Measurements from ENCODE around the gene MSTO1.
"Not testable (repeated sequence)": the region's sequence is repeated elsewhere in the genome, so short reads cannot be mapped to it uniquely, and the experiment has no call there.

MSTO1 gene

DNA sequence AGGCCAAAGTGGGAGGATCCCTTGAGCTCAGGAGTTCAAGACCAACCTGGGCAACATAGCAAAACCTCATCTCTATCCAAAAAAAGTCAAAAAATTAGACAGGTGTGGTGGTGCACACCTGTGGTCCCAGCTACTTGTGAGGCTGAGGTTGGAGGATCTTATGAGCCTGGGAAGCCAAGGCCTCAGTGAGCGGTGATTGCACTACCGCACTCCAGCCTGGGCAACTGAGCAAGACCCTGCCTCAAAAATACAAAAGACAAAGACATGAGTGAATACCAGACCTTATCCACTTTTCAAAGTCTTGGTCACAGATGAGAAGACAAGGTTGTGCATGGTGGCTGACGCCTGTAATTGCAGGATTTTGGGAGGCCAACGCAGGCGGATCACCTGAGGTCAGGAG, 13.2 kb upstream of the MSTO1 start:
- H3K4me3 ChIP-seq (replicated peaks; ENCODE audit: insufficient read depth, low read length), result no peak overlapping the region
- H3K27me3 ChIP-seq (ENCODE audit: insufficient read depth, poor library complexity, severe bottlenecking), result no peaks in the 10 kb centered on the region
- no peak for DNase-seq (ENCODE audit: low read depth in 1 of 2, low spot score in 1 of 2)
- TF ChIP-seq, protein P1, sequence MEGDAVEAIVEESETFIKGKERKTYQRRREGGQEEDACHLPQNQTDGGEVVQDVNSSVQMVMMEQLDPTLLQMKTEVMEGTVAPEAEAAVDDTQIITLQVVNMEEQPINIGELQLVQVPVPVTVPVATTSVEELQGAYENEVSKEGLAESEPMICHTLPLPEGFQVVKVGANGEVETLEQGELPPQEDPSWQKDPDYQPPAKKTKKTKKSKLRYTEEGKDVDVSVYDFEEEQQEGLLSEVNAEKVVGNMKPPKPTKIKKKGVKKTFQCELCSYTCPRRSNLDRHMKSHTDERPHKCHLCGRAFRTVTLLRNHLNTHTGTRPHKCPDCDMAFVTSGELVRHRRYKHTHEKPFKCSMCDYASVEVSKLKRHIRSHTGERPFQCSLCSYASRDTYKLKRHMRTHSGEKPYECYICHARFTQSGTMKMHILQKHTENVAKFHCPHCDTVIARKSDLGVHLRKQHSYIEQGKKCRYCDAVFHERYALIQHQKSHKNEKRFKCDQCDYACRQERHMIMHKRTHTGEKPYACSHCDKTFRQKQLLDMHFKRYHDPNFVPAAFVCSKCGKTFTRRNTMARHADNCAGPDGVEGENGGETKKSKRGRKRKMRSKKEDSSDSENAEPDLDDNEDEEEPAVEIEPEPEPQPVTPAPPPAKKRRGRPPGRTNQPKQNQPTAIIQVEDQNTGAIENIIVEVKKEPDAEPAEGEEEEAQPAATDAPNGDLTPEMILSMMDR (IDR thresholded peaks at IDR 0.05; ENCODE audit: insufficient read depth, low read length), result no peak
- TF ChIP-seq, protein P2, sequence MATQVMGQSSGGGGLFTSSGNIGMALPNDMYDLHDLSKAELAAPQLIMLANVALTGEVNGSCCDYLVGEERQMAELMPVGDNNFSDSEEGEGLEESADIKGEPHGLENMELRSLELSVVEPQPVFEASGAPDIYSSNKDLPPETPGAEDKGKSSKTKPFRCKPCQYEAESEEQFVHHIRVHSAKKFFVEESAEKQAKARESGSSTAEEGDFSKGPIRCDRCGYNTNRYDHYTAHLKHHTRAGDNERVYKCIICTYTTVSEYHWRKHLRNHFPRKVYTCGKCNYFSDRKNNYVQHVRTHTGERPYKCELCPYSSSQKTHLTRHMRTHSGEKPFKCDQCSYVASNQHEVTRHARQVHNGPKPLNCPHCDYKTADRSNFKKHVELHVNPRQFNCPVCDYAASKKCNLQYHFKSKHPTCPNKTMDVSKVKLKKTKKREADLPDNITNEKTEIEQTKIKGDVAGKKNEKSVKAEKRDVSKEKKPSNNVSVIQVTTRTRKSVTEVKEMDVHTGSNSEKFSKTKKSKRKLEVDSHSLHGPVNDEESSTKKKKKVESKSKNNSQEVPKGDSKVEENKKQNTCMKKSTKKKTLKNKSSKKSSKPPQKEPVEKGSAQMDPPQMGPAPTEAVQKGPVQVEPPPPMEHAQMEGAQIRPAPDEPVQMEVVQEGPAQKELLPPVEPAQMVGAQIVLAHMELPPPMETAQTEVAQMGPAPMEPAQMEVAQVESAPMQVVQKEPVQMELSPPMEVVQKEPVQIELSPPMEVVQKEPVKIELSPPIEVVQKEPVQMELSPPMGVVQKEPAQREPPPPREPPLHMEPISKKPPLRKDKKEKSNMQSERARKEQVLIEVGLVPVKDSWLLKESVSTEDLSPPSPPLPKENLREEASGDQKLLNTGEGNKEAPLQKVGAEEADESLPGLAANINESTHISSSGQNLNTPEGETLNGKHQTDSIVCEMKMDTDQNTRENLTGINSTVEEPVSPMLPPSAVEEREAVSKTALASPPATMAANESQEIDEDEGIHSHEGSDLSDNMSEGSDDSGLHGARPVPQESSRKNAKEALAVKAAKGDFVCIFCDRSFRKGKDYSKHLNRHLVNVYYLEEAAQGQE (IDR thresholded peaks at IDR 0.05; ENCODE audit: insufficient replicate concordance, low read depth), result no peak
- TF ChIP-seq GABPA (IDR thresholded peaks at IDR 0.05; ENCODE audit: low read depth) (no peak), SPI1 (IDR thresholded peaks at IDR 0.05; ENCODE audit: borderline replicate concordance, low read depth) (no peak), POLR2AphosphoS5 (IDR thresholded peaks at IDR 0.05; ENCODE audit: low read depth) (no peak)
- H3K27ac ChIP-seq (replicated peaks), result no peak overlapping the region

DNA sequence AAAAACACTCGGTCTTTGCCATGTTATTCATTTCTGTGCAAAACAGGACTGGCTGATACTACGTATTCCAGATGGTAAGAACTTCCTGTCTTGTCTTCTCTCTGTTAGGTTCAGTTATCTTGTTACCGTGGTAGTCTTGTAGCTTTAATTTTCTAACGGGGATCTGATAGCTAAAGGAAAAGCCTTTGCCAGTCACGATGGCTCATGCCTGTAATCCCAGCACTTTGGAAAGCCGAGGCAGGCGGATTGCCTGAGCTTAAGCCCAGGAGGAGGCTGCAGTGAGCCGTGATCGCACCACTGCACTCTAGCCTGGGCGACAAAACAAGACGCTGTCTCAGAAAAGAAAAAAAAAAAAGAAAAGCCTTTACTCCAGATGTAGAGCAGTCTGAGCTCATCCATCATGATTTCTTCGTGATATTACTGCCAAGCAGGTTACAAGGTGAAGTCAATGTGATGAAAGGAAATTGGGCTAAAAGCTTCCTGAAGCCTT, 11.1 kb upstream of the MSTO1 start:
- no peak for DNase-seq (ENCODE audit: low read depth in 1 of 2, low spot score in 1 of 2)
- H3K4me3 ChIP-seq (replicated peaks; ENCODE audit: insufficient read depth, low read length), result no peak overlapping the region
- no peak for TF ChIP-seq POLR2AphosphoS5 (IDR thresholded peaks at IDR 0.05; ENCODE audit: low read depth)
- TF ChIP-seq, protein P2 (IDR thresholded peaks at IDR 0.05; ENCODE audit: insufficient replicate concordance, low read depth), result no peak
- TF ChIP-seq GABPA (IDR thresholded peaks at IDR 0.05; ENCODE audit: low read depth), result no peak
- TF ChIP-seq, protein P1 (IDR thresholded peaks at IDR 0.05; ENCODE audit: insufficient read depth, low read length), result no peak
- TF ChIP-seq SPI1 (IDR thresholded peaks at IDR 0.05; ENCODE audit: borderline replicate concordance, low read depth), result no peak
- H3K27ac ChIP-seq (replicated peaks), result no peak overlapping the region
- no peaks in the 10 kb centered on the region for H3K27me3 ChIP-seq (ENCODE audit: insufficient read depth, poor library complexity, severe bottlenecking)

DNA sequence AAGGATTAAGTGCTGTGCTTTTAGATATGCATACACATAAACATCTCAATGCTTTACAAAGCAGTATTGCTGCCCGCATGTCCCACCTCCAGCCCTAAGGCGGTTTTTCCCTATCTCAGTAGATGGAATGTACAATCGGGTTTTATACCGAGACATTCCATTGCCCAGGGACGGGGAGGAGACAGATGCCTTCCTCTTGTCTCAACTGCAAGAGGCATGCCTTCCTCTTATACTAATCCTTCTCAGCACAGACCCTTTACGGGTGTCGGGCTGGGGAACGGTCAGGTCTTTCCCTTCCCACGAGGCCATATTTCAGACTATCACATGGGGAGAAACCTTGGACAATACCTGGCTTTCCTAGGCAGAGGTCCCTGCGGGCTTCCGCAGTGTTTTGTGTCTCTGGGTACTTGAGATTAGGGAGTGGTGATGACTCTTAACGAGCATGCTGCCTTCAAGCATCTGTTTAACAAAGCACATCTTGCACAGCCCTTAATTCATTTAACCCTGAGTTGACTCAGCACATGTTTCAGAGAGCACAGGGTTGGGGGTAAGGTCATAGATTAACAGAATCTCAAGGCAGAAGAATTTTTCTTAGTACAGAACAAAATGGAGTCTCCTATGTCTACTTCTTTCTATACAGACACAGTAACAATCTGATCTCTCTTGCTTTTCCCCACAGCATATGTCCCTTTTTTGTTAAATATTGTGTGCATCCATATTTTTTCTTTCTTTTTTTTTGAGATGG, 10.0 kb upstream of the MSTO1 start:
- not testable (repeated sequence) for H3K27me3 ChIP-seq (ENCODE audit: insufficient read depth, poor library complexity, severe bottlenecking); H3K27ac ChIP-seq (replicated peaks); DNase-seq (ENCODE audit: low read depth in 1 of 2, low spot score in 1 of 2); H3K4me3 ChIP-seq (replicated peaks; ENCODE audit: insufficient read depth, low read length)

DNA sequence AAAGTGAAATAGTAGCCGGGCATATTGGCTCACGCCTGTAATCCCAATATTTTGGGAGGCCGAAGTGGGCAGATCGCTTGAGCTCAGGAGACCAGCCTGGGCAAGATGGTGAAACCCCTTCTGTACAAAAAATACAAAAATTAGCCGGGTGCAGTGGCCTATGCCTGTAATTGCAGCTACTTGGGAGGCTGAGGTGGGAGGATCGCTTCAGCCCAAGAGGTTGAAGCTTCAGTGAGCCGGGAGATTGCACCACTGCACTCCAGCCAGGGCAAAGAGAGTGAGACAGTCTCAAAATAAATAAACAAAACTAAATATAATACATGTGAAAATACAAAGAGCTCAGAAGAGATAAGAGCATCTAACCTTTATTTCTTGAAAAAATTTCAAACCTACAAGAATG, 2.3 kb upstream of the MSTO1 start:
- DNase-seq (ENCODE audit: low read depth in 1 of 2, low spot score in 1 of 2), result peak in 1 of 2 experiments; percentile 16
- H3K27ac ChIP-seq (replicated peaks), result no peak overlapping the region
- no peak overlapping the region for H3K4me3 ChIP-seq (replicated peaks; ENCODE audit: insufficient read depth, low read length)
- H3K27me3 ChIP-seq (ENCODE audit: insufficient read depth, poor library complexity, severe bottlenecking), result no peaks in the 10 kb centered on the region
- TF ChIP-seq, protein P1 (IDR thresholded peaks at IDR 0.05; ENCODE audit: insufficient read depth, low read length), result no peak

Data from HL-60 (cell line).